ENCODE measurements around the gene PPP2R2D.

DNA sequence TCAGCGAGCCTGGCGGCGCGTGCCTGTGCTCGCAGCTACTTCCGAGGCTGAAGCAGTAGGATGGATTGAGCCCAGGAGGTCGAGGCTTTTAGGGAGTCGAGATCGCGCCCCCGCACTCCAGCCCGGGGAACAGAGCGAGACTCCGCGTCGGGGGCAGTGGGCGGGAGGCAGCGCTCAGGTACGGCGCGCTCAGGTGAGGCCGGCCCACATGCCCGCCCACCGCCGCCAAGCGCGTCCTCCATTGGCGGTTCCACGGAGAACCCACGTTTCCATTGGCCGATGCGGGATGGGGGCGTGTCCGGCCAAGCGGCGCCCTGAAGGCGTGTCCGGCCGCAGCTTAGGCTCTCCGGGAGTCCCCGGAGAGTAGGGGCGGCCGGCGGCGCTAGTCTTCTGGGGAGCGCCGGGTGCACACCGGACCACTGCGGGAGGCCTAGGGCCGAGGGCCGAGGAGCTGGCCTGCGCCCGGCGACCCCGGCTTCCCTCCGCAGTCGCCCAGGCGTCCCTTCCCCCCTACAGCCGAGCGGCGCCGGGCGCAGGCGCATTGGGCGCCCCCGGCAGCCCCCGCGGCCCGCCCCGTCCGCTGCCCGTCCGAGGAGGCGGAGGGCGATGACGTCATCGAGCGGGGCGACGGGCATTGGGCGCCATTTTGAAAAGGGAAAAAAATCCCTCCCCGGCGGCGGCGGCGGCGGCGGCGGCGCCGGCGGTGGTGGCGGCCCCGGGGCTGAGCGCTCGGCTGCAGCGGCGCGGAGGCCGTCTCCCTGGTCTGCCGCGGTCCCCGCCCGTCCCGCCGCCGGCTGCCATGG is at the start of gene PPP2R2D:
- TF ChIP-seq CTCF (IDR thresholded peaks at IDR 0.05), result no peak
- peak; percentile 85 for TF ChIP-seq POLR2A (IDR thresholded peaks at IDR 0.05)

Data from right lobe of liver (tissue), 4 donors.